Nephron (organoid): ENCODE results near the gene REV1.
"Not testable (repeated sequence)": the region's sequence is repeated elsewhere in the genome, so short reads cannot be mapped to it uniquely, and the experiment has no call there.

ENCODE experiments used
- H3K27ac Mint-ChIP-seq, 3 experiments: 2 replicates each; pipeline ENCODE4 v1.8.0; 2020; ENCODE audit warnings: mixed read lengths in 3 of 3, mild to moderate bottlenecking in 2 of 3, moderate library complexity in 1 of 3
- H3K27me3 Mint-ChIP-seq: 2 replicates; pipeline ENCODE4 v1.8.0; 2021; ENCODE audit warnings: low read depth, mild to moderate bottlenecking, moderate library complexity, mixed read lengths
- H3K36me3 Mint-ChIP-seq: 2 replicates; pipeline ENCODE4 v1.8.0; 2020; ENCODE audit warnings: low read depth, mixed read lengths
- H3K4me1 Mint-ChIP-seq: 2 replicates; pipeline ENCODE4 v1.8.0; 2020; ENCODE audit warnings: mixed read lengths
- H3K4me3 Mint-ChIP-seq, 3 experiments: 2 replicates each; pipeline ENCODE4 v1.8.0; 2020; ENCODE audit warnings: mild to moderate bottlenecking in 3 of 3, mixed read lengths in 3 of 3, moderate library complexity in 2 of 3
- H3K9me3 Mint-ChIP-seq: 2 replicates; pipeline ENCODE4 v1.8.0; 2020; ENCODE audit warnings: mixed read lengths
- TF ChIP-seq, protein P1 (sequence below), 3 experiments: fragments of 200-600 bp; sonication (generic); IDR thresholded peaks; one replicate each; pipeline ENCODE4 v1.5.0; 2021; ENCODE audit warnings: antibody characterized with exemption in 3 of 3; ENCODE audit not compliant: unreplicated experiment in 3 of 3

The REV1 gene

DNA sequence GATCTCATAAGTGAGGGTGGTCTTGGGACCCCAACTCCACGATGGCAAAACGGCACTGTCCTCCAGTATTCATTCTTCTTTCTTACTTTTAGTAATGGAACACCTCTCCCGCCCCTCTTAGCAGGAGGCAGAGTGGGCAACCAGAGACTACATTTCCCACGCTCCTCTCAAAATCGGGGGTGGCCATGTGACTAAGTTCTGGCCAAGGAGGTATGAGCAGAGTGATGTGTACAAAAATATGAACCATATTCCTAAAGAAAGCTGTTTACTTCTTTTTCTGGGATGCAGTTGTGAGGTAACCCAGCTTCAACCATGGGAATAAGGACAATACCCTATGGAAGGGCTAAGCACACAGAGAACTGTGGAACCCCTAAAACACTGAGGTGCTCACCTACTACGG is 12.8 kb downstream of the REV1 start:
- Mint-ChIP-seq H3K36me3 (no peaks in the 10 kb centered on the region), H3K27ac (no peak overlapping the region), H3K4me3 (no peak overlapping the region), H3K9me3 (no peaks in the 10 kb centered on the region), H3K4me1 (peaks cover 49% of the 10 kb centered on the region), H3K27me3 (no peaks in the 10 kb centered on the region)
- TF ChIP-seq, protein P1, sequence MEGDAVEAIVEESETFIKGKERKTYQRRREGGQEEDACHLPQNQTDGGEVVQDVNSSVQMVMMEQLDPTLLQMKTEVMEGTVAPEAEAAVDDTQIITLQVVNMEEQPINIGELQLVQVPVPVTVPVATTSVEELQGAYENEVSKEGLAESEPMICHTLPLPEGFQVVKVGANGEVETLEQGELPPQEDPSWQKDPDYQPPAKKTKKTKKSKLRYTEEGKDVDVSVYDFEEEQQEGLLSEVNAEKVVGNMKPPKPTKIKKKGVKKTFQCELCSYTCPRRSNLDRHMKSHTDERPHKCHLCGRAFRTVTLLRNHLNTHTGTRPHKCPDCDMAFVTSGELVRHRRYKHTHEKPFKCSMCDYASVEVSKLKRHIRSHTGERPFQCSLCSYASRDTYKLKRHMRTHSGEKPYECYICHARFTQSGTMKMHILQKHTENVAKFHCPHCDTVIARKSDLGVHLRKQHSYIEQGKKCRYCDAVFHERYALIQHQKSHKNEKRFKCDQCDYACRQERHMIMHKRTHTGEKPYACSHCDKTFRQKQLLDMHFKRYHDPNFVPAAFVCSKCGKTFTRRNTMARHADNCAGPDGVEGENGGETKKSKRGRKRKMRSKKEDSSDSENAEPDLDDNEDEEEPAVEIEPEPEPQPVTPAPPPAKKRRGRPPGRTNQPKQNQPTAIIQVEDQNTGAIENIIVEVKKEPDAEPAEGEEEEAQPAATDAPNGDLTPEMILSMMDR (IDR thresholded peaks at IDR 0.05; ENCODE audit: unreplicated experiment in 3 of 3) = no peak

DNA sequence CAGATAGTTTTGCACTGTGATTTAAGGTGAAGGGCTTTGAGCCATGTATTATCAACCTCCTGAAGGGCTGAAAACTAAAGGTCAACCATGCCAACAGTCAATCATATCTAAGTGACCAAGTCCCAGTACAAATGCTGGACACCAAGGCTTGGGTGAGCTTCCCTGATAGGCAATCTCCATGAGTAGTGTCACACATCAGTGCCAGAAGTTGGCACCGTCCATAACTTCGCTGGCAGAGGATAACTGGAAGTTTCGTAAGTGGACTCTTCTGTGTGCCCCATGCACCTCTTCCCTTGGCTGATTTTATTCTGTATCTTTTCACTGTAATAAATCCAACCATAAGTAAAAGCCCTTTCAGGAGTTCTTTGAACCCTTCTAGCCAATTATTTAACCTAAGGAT is 13.2 kb downstream of the REV1 start:
- Mint-ChIP-seq H3K4me1 (peaks cover 47% of the 10 kb centered on the region), H3K4me3 (no peak overlapping the region), H3K36me3 (peaks cover 1% of the 10 kb centered on the region), H3K27ac (no peak overlapping the region), H3K27me3 (no peaks in the 10 kb centered on the region), H3K9me3 (peaks cover under 1% of the 10 kb centered on the region)
- TF ChIP-seq, protein P1 (IDR thresholded peaks at IDR 0.05; ENCODE audit: unreplicated experiment in 3 of 3) = no peak

DNA sequence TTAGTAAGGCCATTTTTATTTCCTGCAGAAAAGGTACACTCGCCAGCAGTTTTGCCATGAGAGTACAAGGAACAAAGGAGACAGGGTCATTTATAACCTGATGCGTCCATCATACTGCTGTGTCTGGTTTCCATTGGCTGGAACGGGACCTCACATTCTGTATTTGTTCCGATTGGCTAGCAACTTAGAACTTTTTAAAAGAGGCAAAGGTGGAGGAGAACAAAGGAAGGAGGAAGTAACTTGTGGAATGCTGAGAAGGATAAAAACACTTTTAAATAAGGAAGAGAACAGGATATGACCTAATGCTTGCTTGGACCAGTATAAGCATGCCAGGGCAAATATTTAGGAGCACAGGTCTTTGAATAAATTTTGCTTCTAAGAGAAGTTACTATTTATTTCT is 14.7 kb downstream of the REV1 start:
- not testable (repeated sequence) for H3K9me3 Mint-ChIP-seq, H3K4me3 Mint-ChIP-seq, H3K27me3 Mint-ChIP-seq
- Mint-ChIP-seq H3K4me1 (peaks cover 40% of the 10 kb centered on the region), H3K27ac (peak overlapping the region; percentile 16 to 48 (median 25)), H3K36me3 (peaks cover 14% of the 10 kb centered on the region)

DNA sequence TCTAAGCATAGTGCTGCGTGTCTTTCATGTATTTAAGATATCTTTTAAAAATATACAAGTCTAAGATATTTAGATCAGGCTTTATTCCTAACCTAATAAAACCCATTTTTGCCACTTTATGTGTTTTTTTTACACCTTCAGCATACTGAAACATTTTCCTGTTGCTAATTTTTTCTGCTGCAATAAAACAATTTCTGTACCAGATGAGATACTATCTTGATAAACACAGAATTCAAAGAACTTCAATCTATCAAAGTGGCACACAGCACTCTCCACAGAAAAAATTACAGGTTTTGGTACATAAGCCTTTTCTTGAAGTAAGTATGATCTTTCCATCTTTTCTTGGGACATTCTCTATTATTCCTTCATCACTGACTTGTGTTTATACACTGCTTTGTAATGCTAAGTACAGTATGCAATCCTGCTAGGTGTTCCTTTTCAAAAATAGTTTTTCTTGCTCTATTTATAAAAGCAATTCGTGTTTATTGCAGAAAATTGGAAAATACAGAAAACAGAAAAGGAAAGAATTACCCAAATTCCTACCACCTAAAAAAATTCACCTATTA is 16.2 kb downstream of the REV1 start:
- H3K9me3 Mint-ChIP-seq = peaks cover 2% of the 10 kb centered on the region
- peak overlapping the region in 1 of 3 experiments; percentile 46 for H3K27ac Mint-ChIP-seq
- H3K27me3 Mint-ChIP-seq = no peaks in the 10 kb centered on the region
- H3K36me3 Mint-ChIP-seq = peaks cover 25% of the 10 kb centered on the region
- H3K4me3 Mint-ChIP-seq = no peak overlapping the region
- H3K4me1 Mint-ChIP-seq = peaks cover 34% of the 10 kb centered on the region
- TF ChIP-seq, protein P1 (IDR thresholded peaks at IDR 0.05; ENCODE audit: unreplicated experiment in 3 of 3) = no peak

DNA sequence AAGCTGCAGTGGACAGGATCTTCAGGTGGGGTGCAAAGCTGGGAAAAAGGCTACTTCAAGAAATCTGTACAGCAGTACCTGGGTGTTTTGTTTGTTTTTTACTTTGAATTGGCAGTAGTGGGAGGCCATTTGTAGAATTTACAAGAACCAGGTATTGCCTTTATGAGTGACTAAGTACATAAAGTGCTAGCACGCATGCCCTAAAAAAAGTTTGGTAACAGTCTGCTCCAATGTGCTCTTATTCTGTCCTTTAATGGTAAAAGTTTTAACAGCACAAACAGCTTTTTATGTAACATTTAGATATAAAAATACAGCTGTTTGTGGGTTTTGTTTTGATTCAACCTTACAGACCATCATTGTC is 17.2 kb downstream of the REV1 start:
- peaks cover 32% of the 10 kb centered on the region for H3K36me3 Mint-ChIP-seq
- TF ChIP-seq, protein P1 (IDR thresholded peaks at IDR 0.05; ENCODE audit: unreplicated experiment in 3 of 3) = no peak
- H3K9me3 Mint-ChIP-seq = peaks cover 2% of the 10 kb centered on the region
- H3K27ac Mint-ChIP-seq = peak overlapping the region; percentile 3 to 13 (median 3)
- H3K27me3 Mint-ChIP-seq = no peaks in the 10 kb centered on the region
- H3K4me1 Mint-ChIP-seq = peaks cover 35% of the 10 kb centered on the region
- no peak overlapping the region for H3K4me3 Mint-ChIP-seq

DNA sequence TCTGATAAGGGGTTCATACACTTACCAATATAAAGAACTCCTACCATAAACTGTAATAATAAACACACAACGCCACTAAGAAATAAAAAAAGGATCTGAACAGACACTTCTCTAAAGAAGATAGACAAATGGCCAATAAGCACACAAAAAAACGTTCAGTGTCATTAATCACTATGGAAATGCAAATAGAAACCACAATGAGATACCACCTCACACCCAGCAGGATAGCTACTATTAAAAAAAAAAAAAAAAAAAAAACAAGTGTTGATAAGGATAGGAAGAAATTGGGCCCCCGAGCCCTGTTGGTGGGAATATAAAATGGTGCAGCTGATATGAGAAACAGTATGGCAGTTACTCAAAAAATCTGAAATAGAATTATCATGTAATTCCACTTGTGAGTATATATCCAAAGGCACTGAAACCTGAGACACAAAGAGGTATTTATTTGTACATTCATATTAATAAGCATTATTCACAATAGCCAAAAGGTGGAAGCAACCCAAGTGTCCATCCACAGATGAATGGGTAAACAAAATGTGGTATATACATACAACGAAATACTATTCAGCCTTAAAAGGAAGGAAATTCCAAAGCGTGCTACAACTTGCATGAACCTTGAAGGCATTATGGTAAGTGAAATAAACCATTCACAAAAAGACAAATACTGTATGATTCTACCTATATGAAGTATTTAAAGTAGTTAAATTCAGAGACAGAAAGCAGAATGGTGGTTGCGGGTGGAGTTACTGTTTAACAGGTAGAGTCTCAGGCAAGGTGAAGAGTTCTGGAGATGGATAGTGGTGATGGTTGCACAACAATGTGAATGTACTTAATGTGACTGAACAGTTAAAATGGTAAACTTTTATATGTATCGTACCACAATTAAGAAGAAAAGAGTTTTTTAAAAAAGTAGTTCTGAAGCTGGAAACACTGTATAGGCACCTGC is 17.9 kb downstream of the REV1 start:
- Mint-ChIP-seq H3K36me3 (peaks cover 36% of the 10 kb centered on the region), H3K9me3 (peaks cover 2% of the 10 kb centered on the region), H3K4me3 (no peak overlapping the region), H3K27me3 (no peaks in the 10 kb centered on the region), H3K4me1 (peaks cover 32% of the 10 kb centered on the region), H3K27ac (peak overlapping the region; percentile 3 to 21 (median 3))
- TF ChIP-seq, protein P1 (IDR thresholded peaks at IDR 0.05; ENCODE audit: unreplicated experiment in 3 of 3) = no peak
